GM18907 (cell line): ENCODE measurements around the gene COMMD10.

Experiments used
- ATAC-seq: cut with Tn5 transposase; IDR thresholded peaks from one replicate; pipeline ENCODE4 v1.9.1; 2021; ENCODE audit warnings: mild to moderate bottlenecking, moderate library complexity; ENCODE audit not compliant: unreplicated experiment

COMMD10 gene

DNA sequence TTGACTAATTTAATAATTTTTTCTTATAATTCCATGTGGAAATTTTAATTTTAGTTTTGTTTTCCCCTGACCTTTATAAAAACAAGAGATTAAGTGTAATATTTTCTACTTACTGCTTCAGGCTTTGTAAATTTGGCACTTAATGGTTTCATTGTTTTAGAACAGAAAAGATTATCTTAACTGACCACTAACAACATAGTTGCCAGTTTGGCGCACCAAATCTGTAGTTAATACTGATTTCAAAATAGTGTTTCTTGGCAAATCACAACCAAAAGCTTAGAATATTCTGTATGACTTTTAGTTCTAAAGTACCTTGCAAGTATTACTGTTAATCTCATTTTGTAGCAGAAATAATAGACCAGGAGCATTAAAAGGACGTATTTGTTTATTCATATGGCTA lies 124.3 kb downstream of the COMMD10 start:
- ATAC-seq: no peak

DNA sequence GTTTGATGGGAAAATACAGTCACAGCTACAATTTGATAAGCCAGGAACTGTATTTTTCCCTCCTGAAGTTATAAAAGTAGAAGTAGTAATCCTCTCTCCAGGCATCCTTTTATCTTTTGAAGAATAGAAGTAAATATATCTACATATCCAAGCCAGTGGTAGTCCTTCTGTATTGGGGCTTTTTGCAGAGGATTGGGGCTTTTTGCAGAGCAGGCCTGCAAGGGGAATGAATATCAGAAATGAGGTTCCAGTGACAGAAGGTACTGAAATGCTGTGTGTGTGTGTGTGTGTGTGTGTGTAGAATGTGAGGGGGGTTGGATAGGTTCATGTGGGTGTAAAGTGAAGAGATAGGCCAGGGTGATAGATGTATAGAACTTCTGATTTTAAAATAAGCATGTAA lies 127.4 kb downstream of the COMMD10 start:
- no peak for ATAC-seq

DNA sequence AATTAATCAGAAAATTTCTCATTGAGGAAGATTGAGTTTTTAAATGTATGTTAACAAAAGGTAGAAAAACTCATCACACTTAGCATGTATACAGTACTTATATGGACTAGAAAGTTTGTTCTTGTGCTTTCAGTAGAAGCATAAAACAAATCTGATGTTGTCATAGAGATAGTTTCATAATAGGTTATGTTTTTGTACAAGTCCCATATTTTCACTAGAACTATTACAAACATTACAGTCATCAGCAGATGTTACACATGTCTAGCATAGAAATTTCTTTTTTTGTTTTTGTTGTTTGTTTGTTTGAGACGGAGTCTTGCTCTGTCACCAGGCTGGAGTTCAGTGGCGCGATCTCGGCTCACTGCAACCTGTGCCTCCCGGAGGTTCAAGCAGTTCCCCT lies 131.4 kb downstream of the COMMD10 start:
- no peak for ATAC-seq

DNA sequence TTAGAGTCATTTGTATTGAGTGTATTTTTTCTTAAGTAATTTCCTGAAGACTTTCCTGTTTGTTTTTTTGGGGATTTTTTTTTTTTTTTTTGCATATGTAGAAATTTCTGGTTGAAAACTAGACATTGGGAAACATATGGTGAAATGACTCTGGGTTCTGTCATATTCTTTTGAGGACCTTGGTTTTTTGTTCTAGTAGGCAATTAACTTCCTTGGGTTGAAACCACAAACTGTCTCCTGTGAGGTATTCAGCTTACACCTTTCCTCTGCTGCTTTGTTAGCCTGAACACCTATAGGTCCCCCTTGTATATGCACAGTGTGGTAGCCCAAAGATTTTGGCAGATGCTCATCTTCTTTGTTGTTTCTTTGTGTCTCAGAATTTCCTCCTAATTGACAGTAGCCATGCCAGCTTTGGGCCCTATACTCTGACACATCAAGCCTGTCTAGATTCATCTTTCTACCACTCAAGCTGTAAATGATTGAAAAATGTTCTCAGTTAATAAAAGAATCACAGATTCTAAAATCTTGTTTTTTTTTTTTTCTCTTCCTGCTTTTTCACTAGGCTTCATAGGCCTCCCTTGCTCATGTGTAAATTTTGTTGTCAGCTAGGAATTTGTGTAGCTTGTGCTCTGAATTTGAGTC lies 140.6 kb downstream of the COMMD10 start:
- ATAC-seq: peak; percentile 60

DNA sequence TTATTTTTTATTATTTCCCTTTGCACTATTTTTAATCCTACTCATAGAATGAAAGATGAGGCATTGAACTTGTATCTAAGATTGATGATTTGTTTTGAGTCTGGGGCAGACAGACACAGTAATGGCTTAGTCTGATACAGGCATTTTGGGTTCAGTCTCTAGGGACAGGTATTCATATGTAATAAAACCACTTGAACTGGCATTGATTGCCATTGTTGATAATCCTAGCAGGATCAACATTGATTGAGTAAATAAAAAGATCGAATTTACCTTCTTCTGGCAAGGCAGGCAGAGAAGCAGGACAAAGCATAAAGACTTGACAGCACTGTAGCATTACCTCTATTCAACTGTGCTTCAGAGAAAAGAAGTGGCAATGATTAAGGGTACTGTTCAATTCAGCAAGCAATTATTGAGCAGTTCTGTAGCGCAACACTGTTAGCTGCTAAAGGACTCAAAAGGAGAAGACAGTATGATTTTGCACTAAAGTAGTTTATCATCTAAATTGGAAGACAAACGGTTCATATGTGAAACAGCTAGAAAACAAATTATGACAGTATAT lies 144.4 kb downstream of the COMMD10 start:
- ATAC-seq: no peak

DNA sequence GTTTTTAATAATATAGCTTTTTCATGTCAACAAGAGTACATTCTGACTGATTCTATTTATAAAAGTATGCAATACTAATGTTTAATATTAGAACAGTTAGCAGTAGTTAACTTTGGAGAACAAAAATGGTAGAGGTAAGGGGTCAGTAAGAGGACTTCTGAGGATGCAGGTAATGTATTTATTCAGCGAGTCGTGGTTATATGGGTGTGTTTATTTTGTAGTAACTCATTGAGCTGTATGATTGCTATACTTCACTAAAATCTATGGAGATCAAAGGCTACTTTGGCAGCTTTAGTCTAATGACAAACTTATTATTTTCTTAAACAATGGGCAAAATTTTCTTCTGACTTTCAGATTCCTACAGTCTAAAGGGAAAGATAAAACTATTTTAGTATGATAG lies 146.5 kb downstream of the COMMD10 start:
- ATAC-seq: no peak

- no peak for ATAC-seq
Measured at GRCh38 chr5:116234681-116235080, 149.9 kb downstream of the COMMD10 start.

GRCh38 chr5:116237917-116238500 lies 153.2 kb downstream of the COMMD10 start:
- ATAC-seq: no peak

DNA sequence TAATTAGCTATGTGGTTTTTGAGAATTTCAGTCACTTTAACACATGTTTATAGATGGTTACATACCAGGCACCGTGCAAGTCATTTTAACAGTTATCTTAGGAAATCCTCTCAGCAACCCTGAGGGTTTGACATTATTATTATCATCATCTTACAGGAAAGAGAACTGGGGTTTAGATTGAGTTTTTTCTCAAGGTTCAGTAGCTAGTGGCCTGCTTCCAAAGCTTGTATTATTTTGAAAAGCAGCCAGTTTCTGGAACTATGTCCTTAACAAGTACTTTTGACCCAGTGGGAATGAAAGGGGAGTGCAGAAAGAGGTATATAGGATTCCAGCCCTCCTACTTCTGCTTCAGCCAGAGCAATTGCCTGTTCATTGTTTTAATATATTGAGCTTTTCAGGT lies 157.5 kb downstream of the COMMD10 start:
- ATAC-seq: no peak

- ATAC-seq: no peak
Measured at GRCh38 chr5:116248432-116248831, 163.6 kb downstream of the COMMD10 start.

GRCh38 chr5:116249648-116250047 lies 164.8 kb downstream of the COMMD10 start:
- ATAC-seq: no peak

DNA sequence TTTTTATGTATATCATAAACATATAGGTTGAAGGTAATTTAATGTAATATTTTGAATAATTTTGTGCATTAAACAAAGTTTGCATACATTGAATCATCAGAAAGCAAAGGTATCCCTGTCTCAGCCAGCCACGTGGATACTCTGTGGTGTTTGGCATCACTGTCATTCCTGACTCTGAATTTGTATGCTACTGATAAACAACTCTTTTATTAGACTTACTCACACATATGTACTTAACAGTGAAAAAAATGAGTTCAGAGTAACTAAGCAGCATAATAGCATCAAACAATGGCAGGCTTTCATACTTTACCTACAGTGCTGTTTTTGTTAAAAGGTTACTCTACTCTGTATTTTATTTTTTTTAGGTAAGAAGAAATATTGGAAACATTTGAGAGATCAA lies 171.9 kb downstream of the COMMD10 start:
- ATAC-seq: no peak

DNA sequence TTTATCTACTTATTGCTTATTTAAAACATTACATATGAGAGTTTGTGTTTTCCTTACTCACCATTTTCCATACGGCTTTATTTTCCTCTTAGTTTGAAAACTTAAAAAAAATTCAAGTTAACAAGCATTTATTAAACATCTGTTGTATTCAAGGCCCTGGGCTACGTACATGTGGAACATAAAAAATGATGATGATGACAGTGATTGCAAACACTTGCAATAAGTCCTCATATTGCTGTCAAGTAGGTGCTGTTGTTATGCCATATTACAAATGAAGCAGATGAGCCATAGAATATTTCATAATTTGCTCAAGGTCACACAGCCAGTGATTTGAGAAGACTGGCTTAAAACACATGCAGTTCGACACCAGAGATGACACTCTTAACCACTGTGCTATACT lies 180.6 kb downstream of the COMMD10 start:
- ATAC-seq: no peak

- no peak for ATAC-seq
Measured at GRCh38 chr5:116271446-116272025, 186.7 kb downstream of the COMMD10 start.

DNA sequence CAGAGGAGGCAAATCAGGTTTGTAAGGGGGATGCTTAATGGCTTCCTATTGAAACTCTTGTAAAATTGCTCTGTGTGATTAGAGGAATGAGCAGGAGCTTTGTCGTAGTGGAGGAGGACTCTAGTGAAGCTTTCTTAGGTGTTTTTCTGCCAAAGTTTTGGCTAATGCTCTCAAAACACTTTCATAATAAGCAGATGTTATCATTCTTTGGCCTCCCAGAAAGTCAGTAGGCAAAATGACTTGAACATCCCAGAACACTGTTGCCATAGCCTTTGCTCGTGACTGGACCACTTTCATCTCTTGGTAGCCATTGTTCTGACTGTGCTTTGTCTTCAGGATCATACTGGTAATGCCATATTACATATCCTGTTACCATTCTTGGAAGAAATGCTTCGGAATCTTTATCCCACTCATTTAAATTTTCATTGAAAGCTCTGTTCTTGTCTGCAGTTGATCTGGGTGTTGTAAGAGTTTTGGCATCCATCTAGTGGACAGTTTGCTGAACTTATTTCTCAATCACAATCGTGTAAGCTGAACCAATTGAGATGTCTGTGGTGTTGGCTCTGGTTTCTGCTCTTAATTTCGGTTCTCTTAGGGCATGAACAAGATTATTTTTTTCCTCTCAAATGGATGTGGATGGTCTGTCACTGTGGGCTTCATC lies 187.6 kb downstream of the COMMD10 start:
- ATAC-seq: no peak

DNA sequence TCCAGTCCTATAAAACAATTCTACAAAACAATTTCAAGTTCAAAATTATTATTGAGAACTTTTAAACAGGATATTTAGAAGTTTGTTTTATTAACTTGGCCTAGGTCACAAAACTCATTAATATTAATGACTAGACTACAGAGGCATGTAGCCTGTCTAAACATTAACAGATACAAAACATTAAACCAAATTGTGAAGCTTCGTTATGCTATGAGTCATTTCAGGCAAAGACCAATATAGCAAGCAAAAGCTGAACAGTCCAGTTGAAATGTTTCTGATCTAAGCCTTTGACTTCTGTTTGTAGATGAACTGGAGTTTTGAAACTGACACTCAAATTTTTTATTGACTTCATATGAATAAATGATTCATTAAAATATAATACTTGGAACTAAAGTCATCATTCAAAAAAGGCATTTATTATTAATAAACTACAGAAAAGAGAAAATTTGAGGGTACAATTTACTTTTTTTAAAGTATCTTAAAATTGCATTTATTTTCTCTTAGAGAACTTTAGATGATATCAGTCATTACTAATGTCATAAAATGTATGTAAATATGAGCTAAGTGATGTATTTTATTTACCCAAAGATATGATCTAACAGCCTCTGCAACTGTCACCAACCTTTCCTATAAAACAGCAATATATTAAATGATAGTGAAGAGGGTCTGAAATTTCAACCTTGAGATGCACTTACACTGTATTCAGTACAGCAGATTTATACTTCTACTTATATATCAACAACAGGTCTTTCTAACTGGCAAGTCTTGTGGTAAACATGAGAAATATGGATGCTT lies 188.8 kb downstream of the COMMD10 start:
- ATAC-seq: peak; percentile 100

DNA sequence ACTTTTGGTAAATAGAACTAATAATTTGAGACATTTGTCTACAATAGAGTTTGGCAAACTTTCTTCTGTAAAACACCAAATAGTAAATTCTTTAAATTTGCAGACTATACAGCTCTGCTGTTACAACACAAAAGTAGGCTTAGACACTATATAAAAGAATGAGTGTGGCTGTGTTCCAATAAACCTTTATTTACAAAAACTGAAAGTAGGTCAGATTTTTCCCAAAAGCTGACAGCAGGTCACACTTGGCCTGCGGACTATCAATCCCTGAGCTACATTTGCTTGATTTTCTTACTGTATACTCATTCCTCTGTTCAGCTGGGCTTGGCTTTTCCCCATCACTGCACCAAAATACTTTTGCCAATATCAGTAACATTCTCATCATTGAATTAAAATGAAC lies 189.4 kb downstream of the COMMD10 start:
- ATAC-seq: no peak

DNA sequence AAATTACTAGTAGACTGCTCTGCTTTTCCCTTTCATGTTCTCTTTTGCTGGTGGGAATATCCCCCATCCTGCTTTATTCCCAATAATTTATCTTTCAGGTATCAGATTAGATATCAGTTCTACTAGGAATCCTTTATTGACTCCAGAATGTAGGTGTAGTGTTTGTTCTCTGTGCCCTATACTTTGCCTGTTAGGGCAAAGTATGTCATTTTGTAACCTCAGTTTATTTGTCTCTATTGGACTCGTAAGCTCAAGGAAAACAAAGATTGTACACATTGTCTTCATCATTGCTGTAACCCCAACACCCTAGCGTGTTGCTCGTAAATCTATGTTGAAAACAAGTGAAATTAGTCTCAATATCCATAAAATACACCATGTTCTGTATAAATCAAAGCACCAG lies 190.5 kb downstream of the COMMD10 start:
- ATAC-seq: no peak

- ATAC-seq: no peak
Measured at GRCh38 chr5:116276952-116277351, 192.1 kb downstream of the COMMD10 start.

DNA sequence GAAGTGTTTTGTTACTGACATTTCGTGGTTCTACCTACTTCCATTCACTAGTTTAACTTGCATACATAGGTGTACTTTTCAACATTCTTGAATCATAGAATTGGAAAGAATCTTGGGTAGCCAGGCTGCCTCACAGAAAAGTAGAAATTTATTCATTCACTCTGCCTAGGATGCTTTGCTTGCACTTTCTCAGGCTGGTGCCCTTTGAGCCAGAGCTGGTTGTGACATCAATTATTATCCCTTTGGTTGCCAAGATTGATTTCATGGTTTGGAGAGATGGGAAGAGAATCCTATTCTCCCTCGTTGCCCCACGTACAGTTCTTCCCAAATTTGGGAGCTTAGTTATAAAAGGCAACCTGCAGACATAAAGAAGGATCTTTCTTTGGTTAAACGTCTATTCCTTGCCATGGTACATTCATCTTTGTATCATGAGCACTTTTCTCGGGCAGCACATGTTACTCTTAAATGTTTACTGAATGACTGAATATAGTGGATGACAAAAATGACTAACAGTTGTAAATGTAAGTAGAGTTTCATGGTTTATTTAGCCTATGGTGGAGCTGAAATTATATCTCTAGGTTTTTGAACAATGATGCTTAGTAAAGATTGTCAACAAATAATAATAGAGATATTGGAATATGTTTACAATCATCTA lies 195.5 kb downstream of the COMMD10 start:
- ATAC-seq: no peak

DNA sequence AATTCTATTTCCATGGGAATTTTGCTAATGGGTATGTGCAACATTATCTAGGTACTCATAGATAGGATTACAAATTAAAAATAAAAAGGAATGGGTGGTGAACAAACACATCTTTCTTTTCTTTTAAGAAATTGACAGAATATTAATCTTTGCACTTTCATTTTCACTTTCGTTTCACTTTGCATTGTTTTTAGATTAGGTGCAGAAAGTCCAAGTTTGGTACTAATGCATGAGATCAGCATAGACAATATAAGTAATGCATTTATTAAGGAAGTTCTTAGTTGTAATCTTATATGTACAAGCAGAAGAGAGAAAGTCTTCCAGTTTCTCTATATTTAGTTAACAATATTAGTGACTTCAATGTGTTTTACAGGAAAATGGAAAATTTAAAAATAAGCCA lies 196.5 kb downstream of the COMMD10 start:
- ATAC-seq: no peak
